Gastrocnemius medialis (tissue), 4 donors: Measurements from ENCODE around the gene SIM1.

Experiments
- CTCF ChIP-seq, 5 experiments: fragments of 450-650 bp in 3 of 5; fragments of 200-600 bp in 2 of 5; sonication (generic) in 2 of 5; IDR thresholded peaks in 4 of 5; conservative IDR thresholded peaks in 1 of 5; 1 replicate in 4 of 5; 2 replicates in 1 of 5; pipeline ENCODE4 v1.5.1; 2016 to 2019; ENCODE audit warnings: antibody characterized with exemption in 5 of 5, mild to moderate bottlenecking in 3 of 5, moderate library complexity in 3 of 5
- POLR2A ChIP-seq, 2 donors: fragments of 450-650 bp; IDR thresholded peaks; one replicate each; pipeline ENCODE4 v1.6.1; 2017; ENCODE audit warnings: antibody characterized with exemption in 2 of 2, mild to moderate bottlenecking in 2 of 2, moderate library complexity in 2 of 2

- TF ChIP-seq POLR2A (IDR thresholded peaks at IDR 0.05), result no peak
- TF ChIP-seq CTCF (IDR thresholded peaks at IDR 0.05 in 4 of 5, conservative IDR thresholded peaks at IDR 0.05 in 1 of 5), result no peak
Measured at GRCh38 chr6:100376103-100376502, 88.6 kb downstream of the SIM1 start.
